ENCODE results near the gene GNAI2. TPM values are rescaled to one million over a fixed set of nuclear protein-coding genes. Genes with fewer than 3 reads are reported as not detected.

The GNAI2 gene
- total and polyA plus RNA-seq, 12 donors = 109 to 275 (median 166) TPM

DNA sequence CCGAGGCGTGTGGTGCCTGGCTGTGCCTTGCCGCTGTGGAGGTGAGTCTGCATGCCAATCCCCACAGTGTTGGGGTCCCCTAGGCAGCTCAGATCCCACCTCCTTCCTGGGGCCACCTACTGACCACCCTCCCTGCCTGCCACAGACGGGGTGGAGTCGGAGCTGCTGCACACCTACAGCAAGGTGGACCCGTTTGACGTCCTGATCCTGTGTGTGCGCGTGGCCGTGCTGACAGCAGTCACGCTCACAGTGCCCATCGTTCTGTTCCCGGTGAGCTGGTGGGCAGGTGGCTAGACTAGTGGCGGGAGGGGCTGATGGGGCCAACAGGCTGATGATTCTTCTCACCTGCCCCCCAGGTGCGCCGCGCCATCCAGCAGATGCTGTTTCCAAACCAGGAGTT is 17.6 kb upstream of the GNAI2 start:
- Histone ChIP-seq H3K27ac (no peak overlapping the region), H3K4me1 (replicated peaks in 1 of 2) (no peaks in the 10 kb centered on the region), H3K4me3 (no peak overlapping the region), H3K27me3 (no peaks in the 10 kb centered on the region), H3K36me3 (replicated peaks in 1 of 2) (no peaks in the 10 kb centered on the region), H3K9me3 (replicated peaks in 1 of 3) (no peaks in the 10 kb centered on the region)
- 86 to 96% (median 89%) methylated on average over 7 to 17 of the region's 17 CpGs for WGBS, 4 donors
- TF ChIP-seq, protein P1, sequence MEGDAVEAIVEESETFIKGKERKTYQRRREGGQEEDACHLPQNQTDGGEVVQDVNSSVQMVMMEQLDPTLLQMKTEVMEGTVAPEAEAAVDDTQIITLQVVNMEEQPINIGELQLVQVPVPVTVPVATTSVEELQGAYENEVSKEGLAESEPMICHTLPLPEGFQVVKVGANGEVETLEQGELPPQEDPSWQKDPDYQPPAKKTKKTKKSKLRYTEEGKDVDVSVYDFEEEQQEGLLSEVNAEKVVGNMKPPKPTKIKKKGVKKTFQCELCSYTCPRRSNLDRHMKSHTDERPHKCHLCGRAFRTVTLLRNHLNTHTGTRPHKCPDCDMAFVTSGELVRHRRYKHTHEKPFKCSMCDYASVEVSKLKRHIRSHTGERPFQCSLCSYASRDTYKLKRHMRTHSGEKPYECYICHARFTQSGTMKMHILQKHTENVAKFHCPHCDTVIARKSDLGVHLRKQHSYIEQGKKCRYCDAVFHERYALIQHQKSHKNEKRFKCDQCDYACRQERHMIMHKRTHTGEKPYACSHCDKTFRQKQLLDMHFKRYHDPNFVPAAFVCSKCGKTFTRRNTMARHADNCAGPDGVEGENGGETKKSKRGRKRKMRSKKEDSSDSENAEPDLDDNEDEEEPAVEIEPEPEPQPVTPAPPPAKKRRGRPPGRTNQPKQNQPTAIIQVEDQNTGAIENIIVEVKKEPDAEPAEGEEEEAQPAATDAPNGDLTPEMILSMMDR (IDR thresholded peaks at IDR 0.05) = no peak
- TF ChIP-seq POLR2A (IDR thresholded peaks at IDR 0.05) = no peak
- DNase-seq = no peak
- intact Hi-C loops (cut with DNase I) = no loop called here

DNA sequence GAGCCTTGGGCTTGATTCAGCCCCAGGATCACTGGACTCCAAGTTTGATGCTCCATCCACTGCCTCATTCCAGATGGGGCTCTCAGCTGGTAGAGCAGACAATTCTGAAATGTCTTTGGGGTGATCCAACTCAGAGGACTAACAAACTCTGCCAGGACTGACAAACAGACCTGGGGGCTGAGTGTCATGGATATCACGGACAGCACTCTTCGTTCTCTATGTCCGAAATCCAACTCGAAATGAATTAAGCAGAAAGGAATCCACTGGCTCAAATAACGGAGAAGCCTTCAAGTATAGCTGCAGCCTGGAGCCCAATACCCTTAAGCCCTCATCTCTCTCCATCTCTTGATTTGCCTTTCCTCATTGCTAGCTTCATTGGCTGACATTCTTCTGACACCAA is 16.7 kb upstream of the GNAI2 start:
- Histone ChIP-seq H3K27ac (no peak overlapping the region), H3K4me3 (no peak overlapping the region), H3K4me1 (replicated peaks in 1 of 2) (no peaks in the 10 kb centered on the region), H3K27me3 (no peaks in the 10 kb centered on the region), H3K9me3 (replicated peaks in 1 of 3) (no peaks in the 10 kb centered on the region), H3K36me3 (replicated peaks in 1 of 2) (no peaks in the 10 kb centered on the region)
- intact Hi-C loops (cut with DNase I) = no loop called here
- WGBS, 4 donors = 76 to 94% (median 88%) methylated on average over 5 of the region's 5 CpGs
- no peak for DNase-seq
- TF ChIP-seq, protein P1 (IDR thresholded peaks at IDR 0.05) = no peak
- TF ChIP-seq POLR2A (IDR thresholded peaks at IDR 0.05) = no peak

DNA sequence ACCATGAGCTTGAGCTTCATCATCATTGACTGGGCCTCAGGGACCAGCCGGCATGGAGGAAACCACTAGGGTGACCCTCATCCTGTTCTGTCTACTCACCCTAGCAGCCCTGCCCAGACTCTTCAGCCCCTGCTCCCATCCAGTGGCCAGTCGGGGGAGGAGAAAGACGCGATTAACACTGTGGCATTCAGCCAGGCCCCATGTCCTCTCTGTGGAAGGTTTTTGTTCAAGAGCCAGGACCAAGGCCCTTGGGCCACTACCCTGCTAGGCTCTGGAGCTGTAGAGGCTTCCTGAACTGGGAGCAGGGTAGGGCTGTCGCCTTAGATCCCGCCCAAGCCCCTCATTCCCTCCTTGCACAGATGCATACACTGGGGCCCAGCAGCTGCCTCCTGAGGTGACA is 15.9 kb upstream of the GNAI2 start:
- Histone ChIP-seq H3K27ac (no peak overlapping the region), H3K36me3 (replicated peaks in 1 of 2) (no peaks in the 10 kb centered on the region), H3K27me3 (no peaks in the 10 kb centered on the region), H3K9me3 (replicated peaks in 1 of 3) (no peaks in the 10 kb centered on the region), H3K4me1 (replicated peaks in 1 of 2) (no peaks in the 10 kb centered on the region), H3K4me3 (no peak overlapping the region)
- intact Hi-C loops (cut with DNase I) = no loop called here
- DNase-seq = no peak
- 74 to 84% (median 80%) methylated on average over 3 to 6 of the region's 6 CpGs for WGBS, 4 donors
- TF ChIP-seq, protein P1 (IDR thresholded peaks at IDR 0.05) = no peak
- TF ChIP-seq POLR2A (IDR thresholded peaks at IDR 0.05) = no peak

DNA sequence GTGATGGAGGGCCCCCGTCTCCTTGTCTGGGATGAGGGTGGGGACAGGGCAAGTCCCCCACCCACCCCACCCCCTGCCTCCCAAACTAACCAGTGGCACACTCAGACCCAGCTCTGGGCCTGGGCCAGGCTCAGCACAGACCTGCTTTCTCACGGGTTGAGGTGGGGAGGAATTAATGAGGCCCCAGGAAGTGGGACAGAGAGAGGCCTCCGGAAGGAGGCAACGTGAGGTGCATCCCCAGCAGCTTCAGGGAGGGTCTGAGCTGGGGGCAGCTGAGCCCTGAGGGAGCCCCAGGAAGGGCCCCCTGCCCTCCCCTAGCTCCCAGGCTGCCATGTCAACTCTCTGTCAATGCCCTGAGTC is 15.0 kb upstream of the GNAI2 start:
- no peaks in the 10 kb centered on the region for H3K27me3 ChIP-seq
- no peaks in the 10 kb centered on the region for H3K9me3 ChIP-seq (replicated peaks in 1 of 3)
- H3K4me1 ChIP-seq (replicated peaks in 1 of 2) = peaks cover 0 to under 1% of the 10 kb centered on the region in 2 donors
- TF ChIP-seq POLR2A (IDR thresholded peaks at IDR 0.05) = no peak
- TF ChIP-seq, protein P1 (IDR thresholded peaks at IDR 0.05) = no peak
- no peaks in the 10 kb centered on the region for H3K36me3 ChIP-seq (replicated peaks in 1 of 2)
- no peak overlapping the region for H3K27ac ChIP-seq
- no peak for DNase-seq
- intact Hi-C loops (cut with DNase I) = no loop called here
- 75 to 89% (median 83%) methylated on average over 1 to 4 of the region's 4 CpGs for WGBS, 4 donors
- H3K4me3 ChIP-seq = no peak overlapping the region

Measured in adrenal gland (tissue), 12 donors.